Left forelimb (tissue), 1 donor: Measurements from ENCODE around the gene KAZN.

Source experiments
- DNase-seq: peaks from one replicate; pipeline ENCODE4 v3.0.0-alpha.2; 2018; ENCODE audit warnings: low spot score

KAZN gene

DNA sequence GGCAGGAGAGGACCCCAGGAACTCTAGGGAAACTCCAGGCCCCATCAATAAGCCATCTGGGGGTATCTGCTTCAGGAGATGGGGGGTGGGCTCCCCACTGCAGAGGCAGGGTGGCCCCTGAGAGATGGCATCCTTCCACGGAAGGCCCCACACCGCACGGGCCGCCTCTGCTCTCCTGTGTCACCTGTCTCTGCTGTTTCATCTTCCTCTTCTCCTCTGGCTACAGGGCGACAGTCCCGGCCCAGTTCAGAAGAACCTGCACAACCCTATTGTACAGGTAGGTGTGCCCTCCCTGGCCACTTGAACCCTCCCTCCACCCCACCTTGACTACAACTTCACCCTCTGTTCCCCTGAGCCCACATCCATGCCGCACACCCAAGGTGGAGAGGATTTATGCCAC is 464.9 kb downstream of the KAZN start:
- DNase-seq: no peak

DNA sequence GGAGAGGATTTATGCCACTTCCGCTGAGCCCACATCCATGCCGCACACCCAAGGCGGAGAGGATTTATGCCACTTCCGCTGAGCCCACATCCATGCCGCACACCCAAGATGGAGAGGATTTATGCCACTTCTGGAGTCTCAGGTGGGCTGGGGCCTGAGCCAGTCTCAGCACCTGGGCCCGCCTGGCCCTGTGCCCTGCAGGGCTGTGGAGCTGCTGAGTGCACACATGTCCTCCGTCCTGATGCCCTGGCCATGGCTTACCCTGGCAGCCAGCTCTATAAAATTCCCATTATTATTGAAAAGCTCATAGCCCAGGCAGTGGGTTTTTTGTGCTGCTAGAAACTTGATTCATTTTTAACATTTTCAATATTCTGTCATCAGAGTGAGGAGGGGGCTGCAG is 465.3 kb downstream of the KAZN start:
- DNase-seq: no peak

DNA sequence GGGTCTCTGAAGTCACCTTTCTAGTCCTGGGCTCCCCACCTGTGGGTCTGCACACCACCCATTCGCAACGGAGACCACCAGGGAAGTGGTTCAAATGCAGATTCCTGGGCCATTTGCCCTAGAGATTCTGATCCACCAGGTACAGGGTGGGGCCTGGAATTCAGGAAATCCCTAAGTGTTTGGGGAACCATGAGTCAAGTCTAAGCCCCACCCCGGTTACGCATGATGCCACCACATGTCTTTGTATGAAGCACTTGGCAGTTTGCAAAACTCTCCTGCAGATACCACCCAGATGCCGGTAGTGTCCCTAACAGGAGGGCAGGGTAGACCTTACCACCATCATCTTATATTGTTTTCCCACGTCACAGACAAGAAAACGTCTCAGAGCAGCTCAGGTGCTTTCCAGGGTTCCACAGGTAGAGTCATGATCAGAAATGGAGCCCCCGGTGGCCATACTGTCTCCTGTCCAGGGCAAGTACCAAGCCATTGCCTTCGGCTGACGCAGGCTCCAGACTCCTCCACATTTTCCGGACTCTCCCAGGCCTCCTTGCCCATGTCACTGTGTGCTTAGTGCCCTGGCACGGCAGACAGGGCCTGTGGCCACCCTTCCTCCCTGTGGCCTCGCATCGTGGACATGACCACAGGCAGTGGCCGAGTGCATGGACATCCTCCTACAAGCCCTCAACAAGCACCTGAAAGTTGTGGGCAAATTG is 465.9 kb downstream of the KAZN start:
- no peak for DNase-seq

DNA sequence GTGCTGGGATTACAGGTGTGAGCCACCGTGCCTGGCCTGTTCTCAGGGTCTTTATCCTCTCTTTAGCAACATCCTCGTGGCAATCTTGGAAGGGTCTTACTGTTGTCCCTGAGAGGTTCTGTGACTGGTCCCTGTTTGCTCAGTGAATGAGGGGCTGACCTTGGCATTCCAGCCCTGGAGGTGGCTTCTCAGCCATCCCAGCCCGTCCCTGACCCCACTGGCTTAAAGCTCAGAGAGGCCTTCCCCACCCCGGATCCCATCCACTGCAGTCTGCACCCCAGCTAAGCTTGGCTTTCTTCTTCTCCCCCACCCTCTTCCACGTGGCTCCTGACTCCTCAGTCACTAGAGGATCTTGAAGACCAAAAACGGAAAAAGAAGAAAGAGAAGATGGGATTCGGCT is 466.8 kb downstream of the KAZN start:
- no peak for DNase-seq

DNA sequence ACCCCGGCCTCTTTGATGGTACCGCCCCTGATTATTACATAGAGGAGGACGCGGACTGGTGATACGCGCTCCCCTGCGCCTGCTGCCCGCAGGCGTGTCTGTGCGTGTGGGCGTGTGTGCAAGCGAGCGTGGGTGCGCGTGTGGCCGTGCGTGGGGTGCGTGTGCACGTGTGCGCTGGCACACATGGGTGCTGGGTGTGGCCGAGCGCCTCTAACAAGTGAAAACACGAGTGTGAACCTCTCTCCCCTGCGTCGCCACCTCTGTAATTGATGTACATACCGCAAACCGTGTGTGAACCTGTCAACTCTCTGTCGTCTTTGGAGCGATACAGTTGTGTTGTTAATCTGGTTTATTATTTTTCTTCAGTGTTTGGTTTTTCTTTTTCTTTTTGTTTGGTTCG is 467.3 kb downstream of the KAZN start:
- no peak for DNase-seq

DNA sequence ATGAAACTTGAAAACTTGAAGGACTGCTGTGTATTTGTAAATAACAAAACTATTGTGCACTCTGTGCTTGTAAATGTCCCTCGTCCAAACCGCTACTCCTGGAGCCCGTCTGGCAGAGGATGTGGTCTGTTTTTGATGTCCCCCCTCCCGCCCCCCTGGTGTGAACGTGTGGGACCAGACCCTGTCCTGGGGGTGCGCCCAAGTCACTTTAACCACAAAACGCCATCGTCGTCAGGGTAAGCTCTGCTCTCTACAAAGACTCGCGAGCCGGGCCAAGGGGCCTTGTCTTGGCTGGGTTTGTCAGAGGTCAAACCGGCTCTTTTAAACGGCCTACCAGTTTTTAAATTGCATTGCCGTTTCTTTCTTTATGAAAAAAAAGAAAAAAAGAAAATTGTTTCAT is 467.7 kb downstream of the KAZN start:
- DNase-seq: no peak

DNA sequence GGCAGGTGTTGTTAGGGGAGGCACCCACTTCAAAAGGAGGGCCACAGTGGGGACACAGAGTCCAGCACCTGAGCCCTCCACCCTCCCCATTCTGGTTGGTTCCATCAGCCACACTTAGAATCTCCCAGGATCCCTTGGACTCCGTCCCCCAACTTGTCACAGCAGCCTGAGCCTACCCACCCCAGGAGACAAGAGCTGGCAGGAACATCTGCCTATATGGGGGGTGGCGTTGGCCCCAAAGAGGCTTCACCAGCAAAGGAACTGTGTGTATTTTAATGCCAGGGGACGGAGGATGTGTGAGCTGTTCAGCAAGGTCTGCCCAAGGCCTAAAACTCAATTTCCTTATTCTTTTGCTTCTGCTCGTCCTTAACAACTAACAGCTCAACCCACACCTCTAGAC is 468.7 kb downstream of the KAZN start:
- DNase-seq: no peak

DNA sequence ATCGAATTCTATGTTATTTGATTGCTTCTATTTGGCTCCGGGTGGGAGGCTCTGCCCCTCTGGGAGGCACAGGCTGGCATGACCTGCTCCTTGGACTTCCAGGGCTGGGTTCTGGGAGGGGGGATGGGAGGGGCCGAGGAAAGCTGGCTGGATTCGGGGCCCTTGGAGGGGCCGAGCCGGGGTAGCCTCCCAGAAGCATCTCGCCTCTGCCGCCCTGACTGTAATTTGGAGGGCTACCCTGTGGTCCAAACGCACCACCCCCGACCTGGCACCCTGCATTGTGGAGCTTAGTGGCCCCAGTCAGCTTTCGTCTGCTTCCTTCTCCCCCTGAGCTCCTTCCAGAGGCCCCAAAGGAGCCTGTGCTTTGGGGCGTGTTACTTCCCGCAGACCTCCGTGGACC is 469.7 kb downstream of the KAZN start:
- no peak for DNase-seq

DNA sequence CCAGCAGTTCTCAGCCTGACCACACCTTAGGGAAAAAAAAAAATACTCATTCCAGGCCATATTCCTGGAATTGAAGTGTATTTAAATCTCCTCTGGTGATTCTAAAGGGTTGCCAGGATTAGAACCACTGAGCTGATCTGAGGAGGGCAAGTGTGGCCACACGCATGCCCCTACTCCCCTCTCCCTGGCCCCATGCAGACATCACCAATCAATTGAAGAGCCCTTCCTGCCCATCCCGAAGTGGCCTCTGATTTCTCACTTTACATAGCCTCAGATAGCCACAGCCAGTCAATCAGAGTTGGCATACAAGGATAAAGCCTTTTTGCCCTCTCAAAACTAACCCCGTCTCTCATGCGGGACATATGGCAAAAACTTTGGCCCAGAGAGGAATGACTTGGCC is 470.5 kb downstream of the KAZN start:
- DNase-seq: no peak

DNA sequence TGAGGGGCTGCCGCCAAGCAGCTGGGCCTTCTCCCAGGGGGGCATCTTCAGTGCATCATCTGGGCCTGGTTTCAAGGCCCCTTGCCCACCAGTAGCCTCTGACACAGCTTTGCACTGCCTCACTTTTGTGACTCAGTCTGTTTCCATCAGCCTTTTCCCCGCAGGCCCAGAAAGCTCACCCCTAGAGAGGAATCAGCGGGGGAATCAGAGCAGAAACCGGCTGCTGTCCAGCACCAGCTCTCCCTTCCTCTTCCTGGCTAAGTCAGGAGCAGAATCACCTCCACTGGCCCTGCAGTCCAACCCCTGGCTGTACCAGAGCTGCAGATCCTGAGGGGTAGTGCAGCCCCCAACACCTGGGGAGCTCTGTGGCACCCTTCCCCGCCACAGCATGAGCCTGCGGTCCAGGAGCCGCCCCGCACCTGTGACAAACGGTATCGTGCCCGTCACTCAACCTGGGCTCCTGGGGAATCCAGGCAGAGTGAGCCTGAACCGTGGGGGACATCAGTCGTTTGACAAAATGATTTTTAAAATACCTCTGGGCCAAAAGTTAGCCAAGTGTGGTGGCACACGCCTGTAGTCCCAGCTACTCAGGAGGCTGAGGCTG is 471.8 kb downstream of the KAZN start:
- no peak for DNase-seq

DNA sequence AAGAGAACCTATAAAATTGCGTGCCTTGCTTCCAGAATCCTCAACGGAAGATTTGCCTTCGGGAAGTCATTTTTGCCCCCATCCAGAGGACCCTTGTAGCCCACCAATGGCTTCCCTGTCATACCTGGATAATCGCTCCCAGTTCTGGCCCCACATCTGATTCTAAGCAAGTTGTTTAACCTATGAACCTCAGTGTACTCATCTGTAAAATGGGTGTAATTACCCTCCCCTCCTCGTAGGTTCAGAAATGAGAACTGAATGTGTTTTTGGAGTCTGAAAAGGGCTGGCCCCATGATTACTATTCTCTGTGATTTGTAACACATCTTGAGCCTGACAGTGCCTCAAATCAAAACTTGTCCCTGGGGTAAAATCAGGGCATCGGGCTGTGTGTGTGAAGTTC is 473.5 kb downstream of the KAZN start:
- DNase-seq: no peak

DNA sequence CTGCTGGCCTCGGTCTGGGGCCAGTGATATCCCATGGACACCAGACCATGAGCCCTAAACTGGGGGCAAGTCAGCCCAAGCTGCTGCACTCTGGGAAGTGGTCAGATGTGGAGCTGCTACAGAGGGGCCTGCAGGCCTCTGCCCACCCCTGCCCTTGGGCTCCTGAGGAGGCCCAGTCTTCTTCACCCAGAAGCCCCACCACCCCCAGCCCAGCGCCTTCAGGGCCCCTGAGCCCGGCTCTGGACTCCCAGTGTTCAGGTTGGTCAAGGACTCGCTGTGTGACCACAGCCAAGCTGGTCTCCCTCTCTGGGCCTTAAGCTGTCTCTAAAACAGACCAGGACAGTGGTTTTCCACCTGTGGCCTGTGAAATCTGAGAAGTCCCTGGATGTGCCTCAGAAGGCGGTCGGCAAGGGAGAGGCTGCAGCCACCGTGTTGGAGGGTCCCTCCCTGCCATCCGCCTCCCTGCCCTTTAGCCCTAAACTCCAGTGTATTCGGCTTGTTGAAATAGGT is 475.4 kb downstream of the KAZN start:
- no peak for DNase-seq

DNA sequence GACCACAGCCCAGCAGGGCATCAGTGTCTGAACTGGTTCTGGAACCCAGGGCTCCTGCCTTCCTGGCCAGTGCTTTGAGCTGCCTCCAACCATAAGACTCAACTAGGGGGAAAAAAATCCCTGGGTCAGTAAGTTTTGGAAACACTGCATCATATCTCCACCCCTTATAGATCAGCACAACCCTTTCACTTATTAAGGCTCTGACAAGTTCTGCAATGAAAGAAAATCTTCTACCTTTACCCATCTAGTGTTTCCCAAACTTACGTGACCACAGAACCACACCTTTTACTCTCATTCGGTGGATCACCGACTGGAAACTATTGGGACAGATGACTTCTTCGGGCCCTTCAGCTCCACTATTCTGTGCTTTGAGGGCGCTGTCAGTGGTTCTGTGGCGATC is 476.7 kb downstream of the KAZN start:
- DNase-seq: no peak

DNA sequence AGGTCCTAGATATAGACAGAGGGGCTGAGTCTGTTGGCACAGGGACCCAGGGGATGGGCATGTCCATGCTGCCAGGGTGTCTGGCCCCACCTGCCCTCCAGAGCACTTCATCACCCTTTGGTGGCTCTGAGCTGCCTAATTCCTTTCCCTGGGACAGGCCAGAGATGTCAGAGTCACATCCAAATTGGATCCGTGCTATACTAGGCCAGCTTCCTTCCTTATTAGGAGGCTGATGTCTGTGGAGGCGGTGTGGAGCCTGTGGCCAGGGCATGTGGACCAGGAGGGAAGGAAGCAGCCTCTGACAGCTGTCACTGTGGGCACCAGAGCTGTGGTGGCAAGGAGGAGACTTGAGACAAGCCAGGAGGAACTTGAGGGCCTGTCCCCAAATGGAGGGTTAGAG is 477.3 kb downstream of the KAZN start:
- no peak for DNase-seq

DNA sequence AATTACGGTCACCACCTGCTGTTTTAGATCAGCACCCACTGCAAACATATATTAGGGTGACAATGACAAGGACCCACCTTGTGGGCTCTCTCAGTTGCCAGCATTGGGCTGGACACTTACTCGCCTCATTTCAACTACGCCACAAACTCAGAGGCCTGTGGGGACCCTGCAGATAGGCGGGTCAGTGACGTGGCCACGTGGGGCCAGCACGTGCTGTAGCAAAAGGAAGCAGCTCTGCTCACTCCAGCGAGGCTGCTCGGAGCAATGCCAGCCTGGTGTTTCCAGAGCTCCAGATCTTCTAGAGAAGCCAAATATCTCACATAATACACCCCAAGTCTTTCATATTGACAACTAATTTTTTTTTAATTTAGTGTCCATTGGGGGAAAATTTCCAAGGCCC is 478.3 kb downstream of the KAZN start:
- no peak for DNase-seq

DNA sequence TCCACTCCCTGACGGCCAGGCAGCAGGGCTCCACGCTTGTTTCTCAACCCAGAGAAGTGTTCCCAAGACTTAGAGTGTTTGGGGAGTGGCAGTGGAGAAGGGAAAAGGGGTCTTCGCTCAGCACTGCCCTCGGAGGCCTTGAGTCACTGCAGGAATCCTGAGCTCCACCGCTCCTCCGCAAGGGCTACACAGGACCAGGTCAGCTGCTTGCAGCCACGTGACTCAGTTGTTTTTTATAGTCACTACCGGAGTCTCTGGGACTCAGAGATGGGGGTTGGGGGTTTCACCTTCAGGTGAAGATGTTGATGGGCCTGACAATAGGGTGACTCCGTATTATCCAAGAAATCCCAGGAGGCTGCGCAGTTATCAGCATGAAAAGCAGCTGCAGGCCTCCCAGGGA is 478.9 kb downstream of the KAZN start:
- DNase-seq: no peak

DNA sequence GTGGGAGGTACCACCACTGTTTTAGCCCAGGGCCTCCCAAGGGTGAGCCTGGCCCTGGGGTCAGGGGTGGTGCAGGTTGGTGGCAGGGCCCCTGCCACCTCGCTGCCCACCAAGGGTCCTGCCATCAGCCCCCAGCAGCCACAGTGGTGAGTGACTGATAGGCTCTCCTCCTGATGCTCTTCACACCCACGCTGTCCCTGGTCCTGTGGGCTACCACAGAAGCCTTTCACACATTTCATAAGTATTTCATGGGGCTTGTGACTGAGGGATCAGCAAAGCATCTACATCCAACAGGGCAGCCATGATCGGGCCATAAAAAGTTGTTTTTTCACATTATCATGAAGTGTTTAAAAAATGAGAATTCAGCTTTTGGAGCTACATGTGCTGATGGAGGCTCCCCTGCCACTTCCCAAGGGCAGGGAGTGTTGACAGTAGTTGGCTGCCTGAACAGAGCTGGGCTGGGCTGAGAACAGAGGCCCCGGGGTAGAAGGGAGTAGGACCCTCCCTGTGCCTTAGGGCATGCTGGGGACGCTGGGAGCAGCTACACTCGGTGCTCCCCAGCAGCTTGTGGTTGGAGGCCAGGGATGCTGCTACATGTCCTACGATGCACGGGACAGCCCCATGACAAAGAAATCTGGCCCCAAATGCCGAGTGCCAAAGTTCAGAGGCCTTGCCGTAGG is 482.0 kb downstream of the KAZN start:
- no peak for DNase-seq

DNA sequence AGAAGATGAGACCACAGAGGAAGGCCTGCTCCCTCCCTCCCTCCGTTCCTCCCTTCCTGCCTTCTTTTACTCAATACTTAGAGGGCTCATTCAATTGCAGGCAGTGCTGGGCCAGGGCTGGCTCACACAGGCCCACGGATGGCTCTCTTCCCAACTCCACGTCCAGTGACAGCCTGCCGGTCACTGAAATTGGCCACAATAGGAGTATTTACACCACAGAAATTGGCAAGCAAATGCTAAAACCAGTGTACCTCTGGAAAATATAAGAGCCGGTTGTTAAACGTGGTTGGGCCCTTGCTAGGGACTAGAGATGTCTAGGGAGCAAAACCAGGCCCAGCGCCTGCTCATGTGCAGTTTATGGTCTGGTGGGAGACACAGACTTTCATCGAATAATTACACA is 482.6 kb downstream of the KAZN start:
- DNase-seq: no peak

DNA sequence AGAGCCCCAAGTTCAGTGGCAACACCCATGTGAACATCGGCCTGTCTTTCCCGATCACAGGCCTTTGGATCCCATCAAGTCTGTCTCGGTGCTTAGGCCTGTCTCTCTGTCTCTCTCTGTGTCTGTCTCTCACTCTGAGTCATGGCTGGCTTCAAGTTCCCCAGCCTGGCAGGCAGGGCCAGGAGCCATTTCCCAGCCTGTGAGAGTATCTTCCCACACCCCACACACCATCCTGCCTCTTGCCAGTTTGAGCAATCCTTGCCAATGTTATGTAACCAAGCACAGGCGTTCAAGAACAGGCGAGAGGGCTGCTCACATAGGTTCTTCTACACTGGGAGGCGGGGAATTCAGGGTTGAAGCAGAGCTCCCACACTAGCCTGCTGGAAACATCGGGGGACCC is 485.1 kb downstream of the KAZN start:
- DNase-seq: no peak

DNA sequence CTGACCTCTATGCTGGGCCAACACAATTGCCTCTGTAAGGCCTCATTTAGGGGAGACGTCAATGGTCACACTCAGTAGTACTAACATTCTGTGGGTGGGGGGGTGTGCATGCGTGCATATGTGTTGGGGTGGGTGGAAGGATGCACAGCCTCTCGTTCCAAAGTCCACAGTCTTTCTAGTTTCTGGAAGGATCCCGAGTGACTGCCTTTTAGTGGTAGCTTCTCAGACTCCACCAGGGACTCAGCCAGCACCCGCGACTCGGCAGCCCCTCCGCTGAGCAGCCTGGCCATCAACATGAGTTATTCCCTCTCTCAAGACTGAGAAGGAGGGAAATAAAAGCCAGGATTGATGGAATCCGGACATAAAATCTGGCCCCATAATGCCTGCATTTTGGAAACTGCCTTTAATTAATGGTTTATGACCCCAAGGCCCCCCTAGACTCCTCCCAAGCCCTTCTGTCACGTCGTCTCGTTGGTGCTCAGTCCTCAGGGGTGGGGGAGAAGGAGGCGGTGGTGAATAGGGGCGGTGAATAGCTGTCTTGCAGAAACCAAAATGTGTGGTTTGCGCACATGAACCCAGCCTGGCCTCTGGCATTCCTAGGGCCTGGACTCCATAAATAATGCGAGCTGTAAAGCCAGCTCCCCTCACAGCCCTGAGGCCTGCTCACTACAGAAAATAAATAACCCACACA is 489.9 kb downstream of the KAZN start:
- DNase-seq: no peak

DNA sequence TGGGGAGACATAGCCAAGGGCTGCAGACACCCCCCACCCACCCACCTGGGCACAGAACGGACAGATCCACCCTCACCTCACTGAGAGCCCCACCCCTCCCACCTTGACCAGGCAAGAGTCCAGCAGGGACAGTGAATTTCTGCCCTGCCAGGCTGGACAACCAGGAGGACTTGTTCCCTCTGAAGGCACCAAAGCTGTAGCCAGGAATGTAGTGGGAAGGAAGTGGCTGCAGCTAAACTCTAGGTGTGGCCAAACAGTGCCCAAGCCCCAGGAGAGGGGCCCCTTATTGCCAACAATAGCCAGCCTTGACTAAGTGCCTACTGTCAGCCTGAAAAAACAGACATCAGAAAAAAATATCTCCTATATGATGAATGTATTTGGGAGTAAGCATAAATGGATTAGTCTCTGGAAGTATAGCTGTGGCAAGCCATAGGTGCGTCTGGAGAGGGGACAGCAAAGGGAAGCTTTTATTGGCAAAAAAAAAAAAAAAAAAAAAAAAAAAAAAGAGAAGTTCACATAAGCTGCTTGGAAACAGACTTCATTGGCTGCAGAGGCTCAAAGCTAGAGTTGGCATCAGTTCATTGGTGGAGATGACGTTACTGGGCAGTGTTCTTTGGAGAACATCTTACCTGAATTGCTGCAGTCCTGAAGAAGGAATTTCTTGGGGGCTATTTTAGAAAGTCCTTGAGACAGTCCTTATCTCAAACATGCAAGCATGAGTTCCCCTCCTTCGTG is 490.9 kb downstream of the KAZN start:
- DNase-seq: no peak

DNA sequence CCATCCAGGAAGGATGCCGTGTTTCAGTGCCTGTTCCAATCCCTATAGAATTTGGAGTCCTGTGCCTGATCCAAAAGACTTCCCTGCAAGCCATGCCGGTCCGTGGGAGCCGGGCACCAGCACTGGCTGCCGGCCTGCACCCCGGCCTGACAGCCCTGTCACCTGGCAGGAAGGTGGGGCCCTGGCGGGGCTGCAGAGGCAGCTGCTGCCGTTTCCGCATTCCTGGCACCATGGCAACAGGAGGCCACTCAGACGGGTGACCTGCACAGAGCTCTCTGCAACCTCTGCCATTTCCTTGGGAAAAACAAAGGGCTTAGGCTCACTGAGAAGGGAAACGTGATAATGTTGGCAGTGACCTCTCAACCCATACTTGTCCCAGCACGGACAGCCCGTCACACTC is 491.9 kb downstream of the KAZN start:
- no peak for DNase-seq
